ENCODE measurements around the gene IGIP.

GRCh38 chr5:140176031-140176387, 50.3 kb downstream of the IGIP start:
- TF ChIP-seq, protein P1, sequence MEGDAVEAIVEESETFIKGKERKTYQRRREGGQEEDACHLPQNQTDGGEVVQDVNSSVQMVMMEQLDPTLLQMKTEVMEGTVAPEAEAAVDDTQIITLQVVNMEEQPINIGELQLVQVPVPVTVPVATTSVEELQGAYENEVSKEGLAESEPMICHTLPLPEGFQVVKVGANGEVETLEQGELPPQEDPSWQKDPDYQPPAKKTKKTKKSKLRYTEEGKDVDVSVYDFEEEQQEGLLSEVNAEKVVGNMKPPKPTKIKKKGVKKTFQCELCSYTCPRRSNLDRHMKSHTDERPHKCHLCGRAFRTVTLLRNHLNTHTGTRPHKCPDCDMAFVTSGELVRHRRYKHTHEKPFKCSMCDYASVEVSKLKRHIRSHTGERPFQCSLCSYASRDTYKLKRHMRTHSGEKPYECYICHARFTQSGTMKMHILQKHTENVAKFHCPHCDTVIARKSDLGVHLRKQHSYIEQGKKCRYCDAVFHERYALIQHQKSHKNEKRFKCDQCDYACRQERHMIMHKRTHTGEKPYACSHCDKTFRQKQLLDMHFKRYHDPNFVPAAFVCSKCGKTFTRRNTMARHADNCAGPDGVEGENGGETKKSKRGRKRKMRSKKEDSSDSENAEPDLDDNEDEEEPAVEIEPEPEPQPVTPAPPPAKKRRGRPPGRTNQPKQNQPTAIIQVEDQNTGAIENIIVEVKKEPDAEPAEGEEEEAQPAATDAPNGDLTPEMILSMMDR (IDR thresholded peaks at IDR 0.05): no peak
- no peak for TF ChIP-seq EZH2 (IDR thresholded peaks at IDR 0.05; ENCODE audit: borderline replicate concordance, insufficient read depth, low read depth, low read length, poor library complexity, severe bottlenecking)
